Thyroid gland (tissue), 4 donors: ENCODE results near the gene ATP1B2. TPM values are rescaled to one million over a fixed set of nuclear protein-coding genes. Genes with fewer than 3 reads are reported as not detected.

ENCODE experiments used
- DNase-seq, 2 donors: peaks; one replicate each; pipeline ENCODE4 v3.0.0-alpha.2; 2019
- H3K27ac ChIP-seq, 3 donors: fragments of 200-600 bp; sonication (generic); 1 replicate in 2 of 3; 2 replicates in 1 of 3; pipeline ENCODE4 v1.5.1; 2016 to 2019; ENCODE audit warnings: mild to moderate bottlenecking in 1 of 3, moderate library complexity in 1 of 3
- H3K27me3 ChIP-seq: fragments of 200-600 bp; sonication (generic); one replicate; pipeline ENCODE4 v1.5.1; 2019
- H3K36me3 ChIP-seq, 2 donors: fragments of 200-600 bp; sonication (generic); one replicate each; pipeline ENCODE4 v1.5.1; 2016 to 2019
- H3K4me1 ChIP-seq, 2 donors: fragments of 200-600 bp; sonication (generic); one replicate each; pipeline ENCODE4 v1.5.1; 2017 to 2019
- H3K4me3 ChIP-seq, 3 donors: fragments of 200-600 bp; sonication (generic); replicated peaks in 1 of 3; 1 replicate in 2 of 3; 2 replicates in 1 of 3; pipeline ENCODE4 v1.5.1; 2016; ENCODE audit warnings: mild to moderate bottlenecking in 1 of 3
- H3K9me3 ChIP-seq: fragments of 200-600 bp; sonication (generic); one replicate; pipeline ENCODE4 v1.5.1; 2017
- POLR2A ChIP-seq, 2 donors: fragments of 450-650 bp; IDR thresholded peaks; one replicate each; pipeline ENCODE4 v1.6.1; 2017; ENCODE audit warnings: antibody characterized with exemption in 2 of 2, mild to moderate bottlenecking in 2 of 2, moderate library complexity in 1 of 2
- WGBS, 2 donors: methylation state at CpG; one replicate each; pipeline ENCODE4 v1.1.5; 2017; 5-methylcytosine and 5-hydroxymethylcytosine counted together
- intact Hi-C: fragments of 100-400 bp; cut with DNase I; formaldehyde crosslinking; loops from one replicate; pipeline ENCODE4 v1.15.1; 2023
- total RNA-seq, 4 donors: library from RNA; depleted of rRNA; stranded (reverse); fragments of >200 nt; gene quantifications; one replicate each; pipeline ENCODE4 v1.2.3, GENCODE V29; 2016
- TF ChIP-seq, protein P1 (sequence below), 6 experiments: fragments of 200-600 bp in 3 of 6; fragments of 450-650 bp in 3 of 6; sonication (generic) in 3 of 6; IDR thresholded peaks; one replicate each; pipeline ENCODE4 v1.5.1; 2016 to 2019; ENCODE audit warnings: antibody characterized with exemption in 6 of 6, mild to moderate bottlenecking in 2 of 6, inconsistent platforms in 1 of 6, moderate library complexity in 1 of 6

The ATP1B2 gene
- total RNA-seq, 4 donors from 2014 or later = 0.40 to 1.7 (median 0.90) TPM

DNA sequence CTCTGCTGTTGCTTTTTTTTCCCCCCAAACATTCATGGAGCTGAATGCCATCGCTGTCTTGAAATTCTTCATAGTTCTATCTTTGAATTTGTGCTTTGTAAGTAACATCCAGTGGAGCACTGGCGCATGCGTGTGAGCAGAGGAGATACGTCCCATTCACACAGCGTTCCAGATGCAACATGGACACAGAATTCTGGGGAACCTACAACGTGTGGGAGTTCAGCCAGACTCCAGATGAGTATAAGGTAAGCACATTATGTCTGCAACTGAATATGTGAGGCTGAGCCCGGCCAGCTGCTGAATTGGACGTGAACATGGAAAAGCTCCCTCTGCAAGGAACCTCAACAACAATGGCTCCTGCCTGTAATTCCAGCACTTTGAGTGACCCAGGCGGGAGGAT is 4.3 kb upstream of the ATP1B2 start:
- 77 to 83% methylated on average over 8 to 9 of the region's 9 CpGs for WGBS, 2 donors
- no peak overlapping the region for H3K27ac ChIP-seq
- intact Hi-C loops = no loop called here
- H3K27me3 ChIP-seq = no peaks in the 10 kb centered on the region
- TF ChIP-seq POLR2A (IDR thresholded peaks at IDR 0.05) = no peak
- TF ChIP-seq, protein P1, sequence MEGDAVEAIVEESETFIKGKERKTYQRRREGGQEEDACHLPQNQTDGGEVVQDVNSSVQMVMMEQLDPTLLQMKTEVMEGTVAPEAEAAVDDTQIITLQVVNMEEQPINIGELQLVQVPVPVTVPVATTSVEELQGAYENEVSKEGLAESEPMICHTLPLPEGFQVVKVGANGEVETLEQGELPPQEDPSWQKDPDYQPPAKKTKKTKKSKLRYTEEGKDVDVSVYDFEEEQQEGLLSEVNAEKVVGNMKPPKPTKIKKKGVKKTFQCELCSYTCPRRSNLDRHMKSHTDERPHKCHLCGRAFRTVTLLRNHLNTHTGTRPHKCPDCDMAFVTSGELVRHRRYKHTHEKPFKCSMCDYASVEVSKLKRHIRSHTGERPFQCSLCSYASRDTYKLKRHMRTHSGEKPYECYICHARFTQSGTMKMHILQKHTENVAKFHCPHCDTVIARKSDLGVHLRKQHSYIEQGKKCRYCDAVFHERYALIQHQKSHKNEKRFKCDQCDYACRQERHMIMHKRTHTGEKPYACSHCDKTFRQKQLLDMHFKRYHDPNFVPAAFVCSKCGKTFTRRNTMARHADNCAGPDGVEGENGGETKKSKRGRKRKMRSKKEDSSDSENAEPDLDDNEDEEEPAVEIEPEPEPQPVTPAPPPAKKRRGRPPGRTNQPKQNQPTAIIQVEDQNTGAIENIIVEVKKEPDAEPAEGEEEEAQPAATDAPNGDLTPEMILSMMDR (IDR thresholded peaks at IDR 0.05) = no peak
- H3K4me3 ChIP-seq = no peak overlapping the region
- H3K4me1 ChIP-seq = peaks cover 11 to 15% of the 10 kb centered on the region in 2 donors
- no peak for DNase-seq
- no peaks in the 10 kb centered on the region for H3K36me3 ChIP-seq
- H3K9me3 ChIP-seq = no peaks in the 10 kb centered on the region

DNA sequence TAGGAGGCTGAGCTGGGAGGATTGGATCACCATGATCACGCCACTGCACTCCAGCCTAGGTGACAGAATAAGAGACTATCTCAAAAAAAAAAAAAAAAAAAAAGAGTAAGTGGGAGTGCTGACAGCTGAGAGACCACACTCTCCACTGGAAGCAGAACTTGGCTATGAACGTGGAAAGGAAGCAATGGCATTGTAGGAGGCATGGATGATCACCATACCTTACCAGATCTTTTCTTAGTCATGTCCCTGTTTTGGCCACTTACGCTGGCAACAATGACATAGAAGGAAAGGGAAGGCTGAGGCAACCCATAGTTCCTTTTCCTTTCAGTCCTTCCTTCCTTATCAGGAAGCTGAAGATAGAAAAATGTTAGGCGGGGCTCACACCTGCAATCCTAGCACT is 3.7 kb upstream of the ATP1B2 start:
- intact Hi-C loops = no loop called here
- H3K27me3 ChIP-seq = no peaks in the 10 kb centered on the region

DNA sequence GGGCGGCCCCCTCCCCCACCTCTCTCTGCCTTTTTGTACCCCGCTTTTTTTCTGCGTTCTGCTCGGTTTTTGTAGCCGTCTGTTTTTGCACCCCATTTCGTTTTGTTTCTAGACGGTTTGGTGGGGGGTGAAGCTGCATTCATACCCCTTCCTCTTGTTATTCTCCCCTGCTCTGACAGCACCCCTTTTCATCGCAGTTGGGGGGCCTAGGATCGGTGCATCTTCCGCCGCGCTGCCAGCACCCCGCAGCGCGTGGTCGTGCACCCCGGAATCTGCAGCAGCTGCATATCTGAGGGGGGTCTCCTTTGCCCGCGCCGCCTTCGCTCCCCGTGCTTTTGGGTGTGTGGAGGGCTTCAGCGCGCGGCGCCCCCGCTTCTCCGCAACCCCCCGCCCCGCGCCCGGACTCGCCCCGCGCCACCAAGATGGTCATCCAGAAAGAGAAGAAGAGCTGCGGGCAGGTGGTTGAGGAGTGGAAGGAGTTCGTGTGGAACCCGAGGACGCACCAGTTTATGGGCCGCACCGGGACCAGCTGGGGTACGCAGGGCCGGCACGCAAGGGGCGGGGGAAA is 455 bp downstream of the ATP1B2 start:
- no peaks in the 10 kb centered on the region for H3K9me3 ChIP-seq
- intact Hi-C loops = no loop called here
- WGBS, 2 donors = 1 to 2% methylated on average over 22 to 35 of the region's 45 CpGs
- H3K4me3 ChIP-seq = peak overlapping the region; percentile 3 to 44 (median 11)
- peaks cover 17 to 20% of the 10 kb centered on the region in 2 donors for H3K4me1 ChIP-seq
- no peaks in the 10 kb centered on the region for H3K36me3 ChIP-seq
- TF ChIP-seq, protein P1 (IDR thresholded peaks at IDR 0.05) = no peak
- TF ChIP-seq POLR2A (IDR thresholded peaks at IDR 0.05) = no peak
- peak overlapping the region in 2 of 3 donors; percentile 20 to 50 for H3K27ac ChIP-seq
- no peaks in the 10 kb centered on the region for H3K27me3 ChIP-seq
- no peak for DNase-seq

More for the DNA sequence above, 3.7 kb upstream of the ATP1B2 start:
- peaks cover 17 to 20% of the 10 kb centered on the region in 2 donors for H3K4me1 ChIP-seq
- H3K4me3 ChIP-seq = no peak overlapping the region
- no peak for TF ChIP-seq POLR2A (IDR thresholded peaks at IDR 0.05)
- TF ChIP-seq, protein P1 (IDR thresholded peaks at IDR 0.05) = no peak
- 83 to 86% methylated on average over 4 of the region's 4 CpGs for WGBS, 2 donors
- no peak for DNase-seq
- H3K36me3 ChIP-seq = no peaks in the 10 kb centered on the region
- H3K9me3 ChIP-seq = no peaks in the 10 kb centered on the region
- H3K27ac ChIP-seq = no peak overlapping the region

DNA sequence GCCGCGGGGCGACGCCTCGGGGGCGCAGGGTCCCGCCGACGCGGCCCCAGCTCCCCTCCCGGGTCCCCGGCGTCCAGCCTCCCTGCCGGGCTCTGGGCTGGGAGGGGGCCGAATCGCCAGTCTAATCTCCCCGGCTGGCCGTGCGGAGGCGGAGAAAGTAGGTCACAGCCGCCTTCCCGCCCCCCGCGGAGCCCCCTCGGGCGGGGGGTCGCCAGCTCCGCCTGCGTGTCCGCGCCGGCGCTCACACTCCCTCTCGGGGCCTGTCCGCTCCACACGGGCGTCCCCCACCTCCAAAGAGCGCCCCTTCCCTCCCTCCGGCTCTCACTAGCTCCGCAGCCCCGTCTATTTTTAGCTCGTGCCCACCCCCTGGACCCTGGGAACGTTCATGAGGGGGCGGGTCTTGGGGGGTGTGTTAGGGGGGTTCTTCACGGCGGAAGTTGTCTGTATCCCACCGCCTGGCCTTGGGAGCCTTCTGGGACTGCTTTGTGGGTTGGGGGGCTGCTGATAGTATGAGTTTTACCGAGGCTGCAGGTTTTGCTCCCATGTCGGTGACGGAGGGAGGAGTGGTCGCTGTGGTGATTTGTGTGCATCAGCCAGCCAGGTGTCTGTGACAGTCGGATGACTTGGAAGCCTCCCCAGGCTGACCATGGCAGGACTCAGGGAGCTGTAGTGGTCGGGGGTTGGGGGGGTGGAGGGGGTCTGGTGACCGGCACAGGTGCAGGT is 1.1 kb downstream of the ATP1B2 start:
- peak overlapping the region in 2 of 3 donors; percentile 20 to 50 for H3K27ac ChIP-seq
- TF ChIP-seq, protein P1 (IDR thresholded peaks at IDR 0.05) = no peak
- TF ChIP-seq POLR2A (IDR thresholded peaks at IDR 0.05) = no peak
- H3K36me3 ChIP-seq = no peaks in the 10 kb centered on the region
- no peaks in the 10 kb centered on the region for H3K9me3 ChIP-seq
- peak overlapping the region; percentile 3 to 44 (median 11) for H3K4me3 ChIP-seq
- intact Hi-C loops = no loop called here
- peaks cover 17 to 20% of the 10 kb centered on the region in 2 donors for H3K4me1 ChIP-seq
- DNase-seq = peak; percentile 11 to 37
- H3K27me3 ChIP-seq = no peaks in the 10 kb centered on the region
- WGBS, 2 donors = 9 to 22% methylated on average over 2 to 16 of the region's 54 CpGs
